Measurements from ENCODE around the gene CACNA1A.
"Not testable (repeated sequence)": the region's sequence is repeated elsewhere in the genome, so short reads cannot be mapped to it uniquely, and the experiment has no call there.

Gene CACNA1A

DNA sequence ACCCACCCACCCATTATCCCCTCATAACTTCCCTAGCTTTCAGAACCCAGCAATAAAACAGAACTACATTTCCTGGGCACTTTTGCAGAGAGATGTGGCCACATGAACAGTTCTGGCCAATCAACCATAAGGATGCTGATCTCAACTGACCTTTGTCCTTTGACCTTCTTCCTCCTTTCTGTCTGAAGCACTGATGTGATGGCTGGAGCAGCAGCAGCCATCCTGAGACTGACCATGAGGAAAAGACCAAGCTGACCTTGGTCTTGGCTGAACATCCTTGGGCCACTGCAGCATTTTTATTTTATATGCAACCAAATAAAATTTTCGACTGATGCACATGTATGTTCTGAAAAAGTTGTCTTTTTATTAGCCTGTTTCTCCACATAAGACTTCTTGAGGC lies 33.1 kb upstream of the CACNA1A start:
- DNase-seq (ENCODE audit: low read depth): no peak
- no peak overlapping the region for H3K4me3 ChIP-seq (ENCODE audit: low read length)
- TF ChIP-seq, protein P1, sequence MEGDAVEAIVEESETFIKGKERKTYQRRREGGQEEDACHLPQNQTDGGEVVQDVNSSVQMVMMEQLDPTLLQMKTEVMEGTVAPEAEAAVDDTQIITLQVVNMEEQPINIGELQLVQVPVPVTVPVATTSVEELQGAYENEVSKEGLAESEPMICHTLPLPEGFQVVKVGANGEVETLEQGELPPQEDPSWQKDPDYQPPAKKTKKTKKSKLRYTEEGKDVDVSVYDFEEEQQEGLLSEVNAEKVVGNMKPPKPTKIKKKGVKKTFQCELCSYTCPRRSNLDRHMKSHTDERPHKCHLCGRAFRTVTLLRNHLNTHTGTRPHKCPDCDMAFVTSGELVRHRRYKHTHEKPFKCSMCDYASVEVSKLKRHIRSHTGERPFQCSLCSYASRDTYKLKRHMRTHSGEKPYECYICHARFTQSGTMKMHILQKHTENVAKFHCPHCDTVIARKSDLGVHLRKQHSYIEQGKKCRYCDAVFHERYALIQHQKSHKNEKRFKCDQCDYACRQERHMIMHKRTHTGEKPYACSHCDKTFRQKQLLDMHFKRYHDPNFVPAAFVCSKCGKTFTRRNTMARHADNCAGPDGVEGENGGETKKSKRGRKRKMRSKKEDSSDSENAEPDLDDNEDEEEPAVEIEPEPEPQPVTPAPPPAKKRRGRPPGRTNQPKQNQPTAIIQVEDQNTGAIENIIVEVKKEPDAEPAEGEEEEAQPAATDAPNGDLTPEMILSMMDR (conservative IDR thresholded peaks at IDR 0.05; ENCODE audit: low read length): no peak

- TF ChIP-seq, protein P1 (conservative IDR thresholded peaks at IDR 0.05; ENCODE audit: low read length): no peak
- H3K4me3 ChIP-seq (ENCODE audit: low read length): no peak overlapping the region
- no peak for DNase-seq (ENCODE audit: low read depth)
Observed at GRCh38 chr19:13538601-13539253, 32.4 kb upstream of the CACNA1A start.

DNA sequence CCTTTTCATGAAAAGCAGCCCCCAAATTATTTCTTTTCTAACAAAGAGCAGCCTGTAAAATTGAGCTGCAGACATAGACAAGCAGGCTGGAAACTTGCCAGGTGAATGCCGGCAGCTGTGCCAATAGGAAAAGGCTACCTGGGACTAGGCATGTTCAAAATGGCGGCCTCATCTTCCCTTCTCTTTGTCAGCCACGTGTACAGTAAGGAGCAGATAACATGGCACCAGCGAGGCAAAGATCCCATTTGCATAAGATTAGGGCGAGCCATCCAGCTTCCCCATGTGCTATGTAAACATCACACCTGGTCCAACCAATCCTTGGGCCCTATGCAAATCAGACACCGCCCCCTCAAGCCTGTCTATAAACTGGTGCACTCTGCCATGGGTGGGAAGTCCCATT lies 31.2 kb upstream of the CACNA1A start:
- DNase-seq (ENCODE audit: low read depth): no peak
- TF ChIP-seq, protein P1 (conservative IDR thresholded peaks at IDR 0.05; ENCODE audit: low read length): no peak

DNA sequence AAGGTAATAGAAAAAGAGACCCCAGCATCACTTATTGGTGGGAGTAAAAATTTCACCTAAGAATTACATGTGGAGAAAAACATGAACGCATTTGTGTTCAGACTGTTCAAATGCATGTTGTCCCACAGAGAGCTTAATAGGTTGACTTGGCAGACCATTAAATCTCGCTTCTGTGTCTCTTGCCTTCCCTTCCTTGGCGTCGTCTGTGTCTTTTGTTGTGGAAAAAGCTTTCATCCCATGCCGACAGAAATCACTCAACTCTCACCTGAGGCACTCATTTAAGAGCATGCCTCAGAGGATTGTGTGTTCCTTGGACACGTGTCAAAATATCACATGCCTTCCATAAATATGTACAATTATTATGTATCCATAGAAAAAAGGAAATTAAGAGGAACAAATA lies 24.4 kb upstream of the CACNA1A start:
- no peak for DNase-seq (ENCODE audit: low read depth)
- H3K4me3 ChIP-seq (ENCODE audit: low read length): no peak overlapping the region
- TF ChIP-seq, protein P1 (conservative IDR thresholded peaks at IDR 0.05; ENCODE audit: low read length): no peak

More for the DNA sequence above, 31.2 kb upstream of the CACNA1A start:
- no peak overlapping the region for H3K4me3 ChIP-seq (ENCODE audit: low read length)

GRCh38 chr19:13529721-13530120 lies 23.4 kb upstream of the CACNA1A start:
- H3K4me3 ChIP-seq (ENCODE audit: low read length); DNase-seq (ENCODE audit: low read depth): not testable (repeated sequence)

DNA sequence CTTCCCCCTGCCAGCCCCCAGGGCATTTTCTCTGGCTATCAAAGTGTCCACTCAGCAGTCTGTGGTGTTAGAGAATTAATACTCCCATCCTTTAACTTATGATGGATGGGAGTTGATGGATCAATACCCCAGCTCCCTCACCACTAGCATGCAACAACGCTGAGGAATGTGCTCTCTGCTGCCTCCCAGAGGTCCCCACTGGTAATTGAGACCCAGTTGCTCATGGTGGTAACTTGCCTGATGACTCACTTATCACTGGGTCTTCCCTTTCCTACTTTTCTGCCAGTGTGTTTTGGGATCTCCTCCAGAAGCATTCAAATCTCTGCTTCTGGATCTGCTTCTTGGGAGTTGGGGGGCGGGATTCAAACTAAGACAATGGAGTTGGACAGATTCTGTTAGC lies 20.3 kb upstream of the CACNA1A start:
- DNase-seq (ENCODE audit: low read depth): peak; percentile 5
- TF ChIP-seq, protein P1 (conservative IDR thresholded peaks at IDR 0.05; ENCODE audit: low read length): peak; percentile 41
- H3K4me3 ChIP-seq (ENCODE audit: low read length): no peak overlapping the region

- no peak for DNase-seq (ENCODE audit: low read depth)
- H3K4me3 ChIP-seq (ENCODE audit: low read length): no peak overlapping the region
- TF ChIP-seq, protein P1 (conservative IDR thresholded peaks at IDR 0.05; ENCODE audit: low read length): no peak
Observed at GRCh38 chr19:13521066-13521465, 14.8 kb upstream of the CACNA1A start.

Data from AG10803 (cell line).